H4 (cell line): ENCODE data around the gene UBA52. TPM values are rescaled to one million over a fixed set of nuclear protein-coding genes. Genes with fewer than 3 reads are reported as not detected.
"Not testable (repeated sequence)": the region's sequence is repeated elsewhere in the genome, so short reads cannot be mapped to it uniquely, and the experiment has no call there.

Experiments
- DNase-seq: peaks from one replicate; pipeline ENCODE4 v3.0.0-alpha.2; 2015; ENCODE audit warnings: low spot score
- total RNA-seq: library from RNA; depleted of rRNA; stranded (reverse); fragments of >200 nt; shearing (Covaris generic); gene quantifications from 2 replicates; pipeline ENCODE4 v1.2.3, GENCODE V29; 2014

Gene UBA52
- total RNA-seq, 1 experiment from 2014 or later, result 2,104 TPM

GRCh38 chr19:18557411-18558201 lies 14.1 kb upstream of the UBA52 start, which contains the start of gene KXD1:
Gene KXD1, plus strand, starts transcription at chr19:18557870. Its CDS starts 4,187 bp downstream, at chr19:18562057.
- peak; percentile 99 for DNase-seq

- DNase-seq, result no peak
These were observed 13.5 kb upstream of the UBA52 start for GRCh38 chr19:18558202-18558555.

GRCh38 chr19:18558604-18559003 lies 13.1 kb upstream of the UBA52 start:
- no peak for DNase-seq

- DNase-seq, result no peak
These were observed 12.0 kb upstream of the UBA52 start for GRCh38 chr19:18559685-18560084.

- no peak for DNase-seq
These were observed 9.6 kb upstream of the UBA52 start for GRCh38 chr19:18562086-18562485.

- no peak for DNase-seq
These were observed 4.7 kb upstream of the UBA52 start for GRCh38 chr19:18566953-18567352.

GRCh38 chr19:18568367-18568766 lies 3.3 kb upstream of the UBA52 start:
- DNase-seq, result no peak

- DNase-seq, result no peak
These were observed 3.1 kb downstream of the UBA52 start for GRCh38 chr19:18574691-18575291.

- DNase-seq, result no peak
These were observed 4.7 kb downstream of the UBA52 start for GRCh38 chr19:18576383-18576782.

GRCh38 chr19:18577365-18577914 lies 5.8 kb downstream of the UBA52 start:
- DNase-seq, result no peak

GRCh38 chr19:18580311-18580710 lies 8.7 kb downstream of the UBA52 start:
- no peak for DNase-seq

- no peak for DNase-seq
These were observed 14.6 kb downstream of the UBA52 start for GRCh38 chr19:18586306-18586705.

GRCh38 chr19:18587561-18587960 lies 15.9 kb downstream of the UBA52 start:
- DNase-seq, result no peak

GRCh38 chr19:18587962-18588610 lies 16.4 kb downstream of the UBA52 start:
- no peak for DNase-seq

- peak; percentile 81 for DNase-seq
These were observed 17.1 kb downstream of the UBA52 start, which contains the start of gene REX1BD for GRCh38 chr19:18588611-18589379. Gene REX1BD, plus strand, starts transcription at chr19:18588798. Its CDS starts 4 bp downstream, at chr19:18588802.

GRCh38 chr19:18589380-18590272 lies 18.0 kb downstream of the UBA52 start:
- DNase-seq, result peak; percentile 59

GRCh38 chr19:18590273-18591272 lies 18.9 kb downstream of the UBA52 start:
- DNase-seq, result no peak

GRCh38 chr19:18591735-18592385 lies 20.2 kb downstream of the UBA52 start:
- DNase-seq, result no peak

GRCh38 chr19:18592732-18593131 lies 21.1 kb downstream of the UBA52 start:
- not testable (repeated sequence) for DNase-seq
